Activated CD4-positive, alpha-beta T cell treated with anti-CD3 and anti-CD28 coated beads, Interleukin-2, amount 10 ng/mL, durations not matched to agents 24 days and 14 days (primary cell): ENCODE measurements around the gene NT5M. TPM values are rescaled to one million over a fixed set of nuclear protein-coding genes. Genes with fewer than 3 reads are reported as not detected.
"Not testable (repeated sequence)": the region's sequence is repeated elsewhere in the genome, so short reads cannot be mapped to it uniquely, and the experiment has no call there.

Experiments used
- DNase-seq: peaks from one replicate; pipeline ENCODE4 v3.0.0; 2022
- H3K27ac Mint-ChIP-seq: one replicate; pipeline ENCODE4 v1.8.0; 2022; ENCODE audit warnings: mild to moderate bottlenecking, mixed read lengths
- H3K27me3 Mint-ChIP-seq: one replicate; pipeline ENCODE4 v1.8.0; 2022; ENCODE audit warnings: mixed read lengths
- H3K36me3 Mint-ChIP-seq: one replicate; pipeline ENCODE4 v1.8.0; 2022; ENCODE audit warnings: low read depth, mild to moderate bottlenecking, mixed read lengths
- H3K4me1 Mint-ChIP-seq: one replicate; pipeline ENCODE4 v1.8.0; 2021; ENCODE audit warnings: mixed read lengths
- H3K4me3 Mint-ChIP-seq: one replicate; pipeline ENCODE4 v1.8.0; 2022; ENCODE audit warnings: mild to moderate bottlenecking, moderate library complexity, mixed read lengths
- H3K9me3 Mint-ChIP-seq: one replicate; pipeline ENCODE4 v1.8.0; 2021; ENCODE audit warnings: mixed read lengths
- intact Hi-C: fragments of 100-400 bp; cut with micrococcal nuclease; formaldehyde crosslinking; loops from one replicate; pipeline ENCODE4 v1.15.1; 2023
- total RNA-seq: library from RNA; stranded (reverse); gene quantifications from 2 replicates; pipeline ENCODE4 v1.2.3, GENCODE V29; 2022

NT5M gene
- total RNA-seq, 1 donor from 2014 or later, result 7.1 TPM

GRCh38 chr17:17375841-17376240 lies 72.7 kb downstream of the NT5M start:
- H3K4me1 Mint-ChIP-seq, result peaks cover 3% of the 10 kb centered on the region
- intact Hi-C loops, result no loop called here
- DNase-seq, result no peak
- H3K4me3 Mint-ChIP-seq, result no peak overlapping the region
- no peaks in the 10 kb centered on the region for H3K36me3 Mint-ChIP-seq
- H3K9me3 Mint-ChIP-seq, result no peaks in the 10 kb centered on the region
- no peak overlapping the region for H3K27ac Mint-ChIP-seq
- peaks cover 1% of the 10 kb centered on the region for H3K27me3 Mint-ChIP-seq

- H3K9me3 Mint-ChIP-seq, result no peaks in the 10 kb centered on the region
- H3K4me3 Mint-ChIP-seq, result no peak overlapping the region
- H3K27ac Mint-ChIP-seq, result no peak overlapping the region
- H3K27me3 Mint-ChIP-seq, result peaks cover 1% of the 10 kb centered on the region
- intact Hi-C loops, result no loop called here
- H3K4me1 Mint-ChIP-seq, result peaks cover 3% of the 10 kb centered on the region
- H3K36me3 Mint-ChIP-seq, result no peaks in the 10 kb centered on the region
- DNase-seq, result no peak
These were observed 73.2 kb downstream of the NT5M start for GRCh38 chr17:17376362-17376761.

- DNase-seq, result no peak
- Mint-ChIP-seq H3K36me3 (no peaks in the 10 kb centered on the region), H3K4me3 (no peak overlapping the region), H3K27me3 (peaks cover 3% of the 10 kb centered on the region), H3K9me3 (no peaks in the 10 kb centered on the region), H3K27ac (no peak overlapping the region), H3K4me1 (peaks cover 6% of the 10 kb centered on the region)
- intact Hi-C loops, result no loop called here
These were observed 74.1 kb downstream of the NT5M start for GRCh38 chr17:17377071-17377967.

- intact Hi-C loops, result no loop called here
- no peak for DNase-seq
- Mint-ChIP-seq H3K36me3 (no peaks in the 10 kb centered on the region), H3K27me3 (peaks cover 5% of the 10 kb centered on the region), H3K27ac (no peak overlapping the region), H3K9me3 (no peaks in the 10 kb centered on the region), H3K4me1 (peaks cover 6% of the 10 kb centered on the region), H3K4me3 (no peak overlapping the region)
These were observed 76.2 kb downstream of the NT5M start for GRCh38 chr17:17379197-17379991.

GRCh38 chr17:17380145-17380925 lies 77.2 kb downstream of the NT5M start:
- no peaks in the 10 kb centered on the region for H3K9me3 Mint-ChIP-seq
- peaks cover 6% of the 10 kb centered on the region for H3K4me1 Mint-ChIP-seq
- no peak overlapping the region for H3K27ac Mint-ChIP-seq
- H3K36me3 Mint-ChIP-seq, result no peaks in the 10 kb centered on the region
- no peak overlapping the region for H3K4me3 Mint-ChIP-seq
- H3K27me3 Mint-ChIP-seq, result peaks cover 5% of the 10 kb centered on the region
- no peak for DNase-seq
- intact Hi-C loops, result no loop called here

- H3K4me1 Mint-ChIP-seq, result peaks cover 6% of the 10 kb centered on the region
- no peaks in the 10 kb centered on the region for H3K9me3 Mint-ChIP-seq
- intact Hi-C loops, result no loop called here
- H3K27ac Mint-ChIP-seq, result no peak overlapping the region
- DNase-seq, result no peak
- H3K36me3 Mint-ChIP-seq, result no peaks in the 10 kb centered on the region
- no peak overlapping the region for H3K4me3 Mint-ChIP-seq
- peaks cover 5% of the 10 kb centered on the region for H3K27me3 Mint-ChIP-seq
These were observed 78.4 kb downstream of the NT5M start for GRCh38 chr17:17381446-17382064.

- H3K4me3 Mint-ChIP-seq, result no peak overlapping the region
- peaks cover 6% of the 10 kb centered on the region for H3K4me1 Mint-ChIP-seq
- no peak for DNase-seq
- intact Hi-C loops, result no loop called here
- no peaks in the 10 kb centered on the region for H3K9me3 Mint-ChIP-seq
- H3K27me3 Mint-ChIP-seq, result peaks cover 5% of the 10 kb centered on the region
- H3K27ac Mint-ChIP-seq, result no peak overlapping the region
- H3K36me3 Mint-ChIP-seq, result no peaks in the 10 kb centered on the region
These were observed 78.9 kb downstream of the NT5M start for GRCh38 chr17:17382065-17382459.

- H3K4me3 Mint-ChIP-seq, result no peak overlapping the region
These were observed 79.8 kb downstream of the NT5M start for GRCh38 chr17:17382971-17383370.

DNA sequence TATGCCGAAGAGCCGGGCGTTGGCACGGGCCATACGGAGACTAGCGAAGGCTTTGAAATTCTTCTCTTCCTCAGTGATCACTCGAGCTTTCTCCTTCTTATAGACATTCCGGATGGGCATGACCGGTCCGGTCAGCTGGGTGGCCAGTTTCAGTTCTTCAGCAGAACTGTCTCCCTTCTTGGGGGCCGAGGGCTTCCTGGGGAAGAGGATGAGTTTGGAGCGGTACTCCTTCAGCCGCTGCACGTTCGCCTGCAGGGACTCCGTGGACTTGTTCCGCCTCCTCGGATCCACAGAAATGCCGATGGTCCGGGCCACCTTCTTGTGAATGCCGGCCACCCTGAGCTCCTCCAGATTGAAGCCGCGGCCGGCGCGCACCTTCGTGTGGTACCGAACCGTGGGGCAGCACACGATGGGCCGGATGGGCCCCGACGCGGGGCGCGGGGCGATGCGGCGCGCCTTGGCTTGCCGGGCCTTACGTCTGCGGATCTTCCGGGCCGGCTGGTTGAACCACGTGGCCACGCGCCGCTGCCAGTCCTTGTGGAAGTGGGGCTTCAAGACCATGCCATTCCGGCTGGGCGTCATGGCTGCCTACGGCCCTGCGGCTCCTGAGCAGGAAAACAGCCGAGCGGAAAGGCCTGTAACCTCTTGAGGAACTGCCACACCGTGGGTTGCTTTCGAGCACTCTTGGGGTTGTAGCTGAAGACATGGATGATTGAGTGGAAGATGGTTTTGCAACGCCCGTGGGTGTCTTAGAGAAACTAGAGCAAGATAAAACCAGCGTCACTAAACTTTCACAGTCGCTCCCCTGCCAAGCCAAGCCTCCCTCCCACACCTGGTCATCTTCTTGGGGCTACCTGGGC lies 80.5 kb downstream of the NT5M start:
- H3K4me3 Mint-ChIP-seq, DNase-seq, H3K27me3 Mint-ChIP-seq, H3K9me3 Mint-ChIP-seq, intact Hi-C loops, H3K36me3 Mint-ChIP-seq, H3K4me1 Mint-ChIP-seq, H3K27ac Mint-ChIP-seq: not testable (repeated sequence)

More at GRCh38 chr17:17382971-17383370, 79.8 kb downstream of the NT5M start:
- DNase-seq, result no peak
- Mint-ChIP-seq H3K27ac (no peak overlapping the region), H3K36me3 (no peaks in the 10 kb centered on the region), H3K9me3 (no peaks in the 10 kb centered on the region), H3K4me1 (peaks cover 6% of the 10 kb centered on the region), H3K27me3 (peaks cover 5% of the 10 kb centered on the region)
- intact Hi-C loops, result no loop called here

GRCh38 chr17:17384291-17384615 lies 81.1 kb downstream of the NT5M start:
- intact Hi-C loops, result no loop called here
- Mint-ChIP-seq H3K4me3 (no peak overlapping the region), H3K27ac (no peak overlapping the region), H3K36me3 (no peaks in the 10 kb centered on the region), H3K9me3 (no peaks in the 10 kb centered on the region), H3K27me3 (peaks cover 5% of the 10 kb centered on the region), H3K4me1 (peaks cover 6% of the 10 kb centered on the region)
- no peak for DNase-seq

- no peak overlapping the region for H3K4me3 Mint-ChIP-seq
- H3K27ac Mint-ChIP-seq, result no peak overlapping the region
- H3K36me3 Mint-ChIP-seq, result no peaks in the 10 kb centered on the region
- no peaks in the 10 kb centered on the region for H3K9me3 Mint-ChIP-seq
- intact Hi-C loops, result no loop called here
- H3K27me3 Mint-ChIP-seq, result peaks cover 5% of the 10 kb centered on the region
- no peak for DNase-seq
- H3K4me1 Mint-ChIP-seq, result peaks cover 4% of the 10 kb centered on the region
These were observed 81.8 kb downstream of the NT5M start for GRCh38 chr17:17384961-17385360.

DNA sequence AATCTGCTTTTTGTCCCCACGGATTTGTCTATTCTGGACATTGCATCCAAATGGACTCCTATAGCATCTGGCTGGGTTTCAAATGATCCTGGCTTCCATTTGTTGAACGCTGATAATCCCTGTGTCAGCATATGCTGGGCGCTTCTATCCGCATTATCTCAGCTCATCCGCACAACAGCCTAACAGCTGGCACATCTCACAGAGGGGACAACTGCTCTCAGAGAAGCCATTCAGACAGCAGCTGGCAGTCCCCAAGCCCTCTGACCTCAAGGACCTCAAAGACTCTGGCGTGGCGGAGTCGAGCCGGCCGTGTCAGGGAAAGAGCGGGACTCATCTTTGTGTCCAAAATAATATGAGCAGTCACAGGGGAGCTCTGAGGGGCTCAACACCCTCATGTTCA lies 82.3 kb downstream of the NT5M start:
- Mint-ChIP-seq H3K27me3 (peaks cover 5% of the 10 kb centered on the region), H3K27ac (no peak overlapping the region), H3K4me1 (peaks cover 4% of the 10 kb centered on the region), H3K36me3 (no peaks in the 10 kb centered on the region), H3K4me3 (no peak overlapping the region), H3K9me3 (no peaks in the 10 kb centered on the region)
- intact Hi-C loops, result no loop called here
- DNase-seq, result no peak
